DND-41 (cell line): ENCODE measurements around the gene SPATA19.

Experiments
- ATAC-seq: fragments of 200-7000 bp; cut with Tn5 transposase; 3 replicates; pipeline ENCODE4 v1.9.1; 2021; ENCODE audit warnings: low read depth; ENCODE audit not compliant: insufficient read depth
- DNase-seq: peaks from one replicate; pipeline ENCODE4 v3.0.0-alpha.2; 2020
- H2AFZ ChIP-seq: 2 replicates; pipeline ENCODE4 v1.6.0; 2012; ENCODE audit warnings: low read depth, low read length
- H3K27ac ChIP-seq: 2 replicates; pipeline ENCODE4 v1.5.1; 2012; ENCODE audit warnings: low read length, inconsistent platforms
- H3K27me3 ChIP-seq: fragments of 200-600 bp; sonication (generic); 2 replicates; pipeline ENCODE4 v1.6.0; 2012; ENCODE audit warnings: low read length, mild to moderate bottlenecking, inconsistent platforms; ENCODE audit not compliant: insufficient read depth, poor library complexity
- H3K36me3 ChIP-seq: 2 replicates; pipeline ENCODE4 v1.5.1; 2012; ENCODE audit warnings: low read length, inconsistent platforms; ENCODE audit not compliant: insufficient read depth
- H3K4me1 ChIP-seq: 2 replicates; pipeline ENCODE4 v1.5.1; 2012; ENCODE audit warnings: mild to moderate bottlenecking, low read length; ENCODE audit not compliant: insufficient read depth
- H3K4me2 ChIP-seq: 2 replicates; pipeline ENCODE4 v1.6.0; 2012; ENCODE audit warnings: mild to moderate bottlenecking, moderate library complexity, low read length, inconsistent platforms; ENCODE audit not compliant: insufficient read depth
- H3K4me3 ChIP-seq, 2 experiments: fragments of 200-600 bp in 1 of 2; shearing (Covaris generic) in 1 of 2; 2 replicates each; pipeline ENCODE4 v1.5.1; 2012 to 2016; ENCODE audit warnings: inconsistent platforms in 2 of 2, low read length in 2 of 2, mild to moderate bottlenecking in 2 of 2, low read depth in 1 of 2, moderate library complexity in 1 of 2
- H3K79me2 ChIP-seq: 2 replicates; pipeline ENCODE4 v1.6.0; 2012; ENCODE audit warnings: low read length, inconsistent platforms; ENCODE audit not compliant: insufficient read depth
- H3K9ac ChIP-seq: 2 replicates; pipeline ENCODE4 v1.6.0; 2012; ENCODE audit warnings: low read depth, mild to moderate bottlenecking, inconsistent platforms, low read length, moderate library complexity
- H3K9me3 ChIP-seq: 2 replicates; pipeline ENCODE4 v1.5.1; 2012; ENCODE audit warnings: low read length, moderate library complexity, mild to moderate bottlenecking, inconsistent platforms; ENCODE audit not compliant: insufficient read depth, severe bottlenecking
- H4K20me1 ChIP-seq: 2 replicates; pipeline ENCODE4 v1.6.0; 2012; ENCODE audit warnings: low read length; ENCODE audit not compliant: insufficient read depth
- CTCF ChIP-seq: IDR thresholded peaks from 2 replicates; pipeline ENCODE4 v1.5.1; 2012; ENCODE audit warnings: borderline replicate concordance, low read length, moderate library complexity, mild to moderate bottlenecking; ENCODE audit not compliant: poor library complexity, severe bottlenecking; ENCODE audit errors: extremely low read depth
- EZH2 ChIP-seq: IDR thresholded peaks from 3 replicates; pipeline ENCODE4 v1.6.1; 2012; ENCODE audit warnings: borderline replicate concordance, low read depth, mild to moderate bottlenecking, moderate library complexity, low read length, inconsistent platforms; ENCODE audit not compliant: severe bottlenecking

Gene SPATA19

GRCh38 chr11:133845413-133845812 is at the start of gene SPATA19:
TSS of gene SPATA19 (minus strand) at chr11:133845513. CDS start at chr11:133845446, 67 bp downstream.
- H3K4me3 ChIP-seq = no peak within 1 kb of the TSS
- H4K20me1 ChIP-seq = no peaks in the 10 kb centered on the region
- no peak within 1 kb of the TSS for H3K9ac ChIP-seq
- no peak for ATAC-seq
- H3K27ac ChIP-seq = no peak within 1 kb of the TSS
- H2AFZ ChIP-seq = no peak within 1 kb of the TSS
- TF ChIP-seq CTCF (no peak), EZH2 (no peak)
- H3K27me3 ChIP-seq = peaks cover 15% of the 10 kb centered on the region
- DNase-seq = no peak
- H3K79me2 ChIP-seq = no peaks in the 10 kb centered on the region
- H3K36me3 ChIP-seq = no peaks in the 10 kb centered on the region
- no peaks in the 10 kb centered on the region for H3K9me3 ChIP-seq
- no peaks in the 10 kb centered on the region for H3K4me1 ChIP-seq
- H3K4me2 ChIP-seq = no peak within 1 kb of the TSS

GRCh38 chr11:133895061-133895479 is 49.8 kb upstream of the SPATA19 start:
- Histone ChIP-seq H3K27ac (no peak overlapping the region), H3K4me2 (no peak overlapping the region), H3K4me1 (no peaks in the 10 kb centered on the region), H3K36me3 (no peaks in the 10 kb centered on the region; the same call in 1 of the 2 replicates), H3K9me3 (no peaks in the 10 kb centered on the region), H3K27me3 (peaks cover 4% of the 10 kb centered on the region), H3K9ac (no peak overlapping the region), H3K79me2 (no peaks in the 10 kb centered on the region), H4K20me1 (peaks cover 5% of the 10 kb centered on the region), H2AFZ (no peak overlapping the region), H3K4me3 (no peak overlapping the region)
- TF ChIP-seq EZH2 = no peak
- no peak for TF ChIP-seq CTCF
- no peak for DNase-seq
- no peak for ATAC-seq

- H3K27ac ChIP-seq = no peak overlapping the region
- no peak overlapping the region for H3K4me2 ChIP-seq
- no peak for TF ChIP-seq CTCF
- TF ChIP-seq EZH2 = no peak
- no peaks in the 10 kb centered on the region for H3K79me2 ChIP-seq
- no peaks in the 10 kb centered on the region for H3K4me1 ChIP-seq
- no peak for ATAC-seq
- no peak overlapping the region for H2AFZ ChIP-seq
- H3K36me3 ChIP-seq = no peaks in the 10 kb centered on the region
- H3K27me3 ChIP-seq = peaks cover 13% of the 10 kb centered on the region
- H3K9ac ChIP-seq = no peak overlapping the region
- H3K9me3 ChIP-seq = no peaks in the 10 kb centered on the region
- no peak for DNase-seq
- no peaks in the 10 kb centered on the region for H4K20me1 ChIP-seq
- no peak overlapping the region for H3K4me3 ChIP-seq
Observed at GRCh38 chr11:133893381-133893780, 48.1 kb upstream of the SPATA19 start.
